ENCODE data around the gene SIRT2.

Gene SIRT2

DNA sequence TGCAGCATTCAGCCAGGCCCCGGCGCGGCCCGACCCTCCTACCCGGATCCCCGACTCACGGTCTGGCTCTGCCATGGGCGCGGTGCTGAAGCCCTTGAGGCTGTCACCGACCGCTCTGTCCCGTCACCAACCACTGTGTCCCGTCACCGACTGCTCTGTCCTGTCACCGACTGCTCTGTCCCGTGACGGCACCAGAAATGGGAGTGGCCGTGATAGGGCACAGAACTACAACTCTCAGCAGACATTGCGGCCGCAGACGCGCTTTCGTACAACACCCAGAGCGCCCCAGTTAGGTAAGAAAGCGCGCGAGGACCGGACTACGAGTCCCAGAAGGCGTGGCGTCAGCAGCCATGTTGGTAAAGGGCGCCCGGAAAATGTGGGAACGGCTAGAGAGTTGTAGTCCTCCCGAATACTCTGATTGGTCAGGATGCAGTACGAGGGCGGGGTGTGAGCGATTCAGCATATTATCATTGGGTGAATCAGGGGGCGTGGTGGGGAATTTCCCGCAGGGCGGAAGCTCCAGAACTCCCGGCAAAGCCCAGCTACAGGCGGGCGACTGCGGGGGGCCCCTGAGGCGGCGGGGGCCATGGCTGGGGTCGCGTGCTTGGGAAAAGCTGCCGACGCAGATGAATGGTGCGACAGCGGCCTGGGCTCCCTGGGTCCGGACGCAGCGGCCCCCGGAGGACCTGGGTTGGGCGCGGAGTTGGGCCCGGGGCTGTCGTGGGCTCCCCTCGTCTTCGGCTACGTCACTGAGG, at the start of gene SIRT2, which contains the start of gene NFKBIB (continued):
- TF ChIP-seq, protein P1, sequence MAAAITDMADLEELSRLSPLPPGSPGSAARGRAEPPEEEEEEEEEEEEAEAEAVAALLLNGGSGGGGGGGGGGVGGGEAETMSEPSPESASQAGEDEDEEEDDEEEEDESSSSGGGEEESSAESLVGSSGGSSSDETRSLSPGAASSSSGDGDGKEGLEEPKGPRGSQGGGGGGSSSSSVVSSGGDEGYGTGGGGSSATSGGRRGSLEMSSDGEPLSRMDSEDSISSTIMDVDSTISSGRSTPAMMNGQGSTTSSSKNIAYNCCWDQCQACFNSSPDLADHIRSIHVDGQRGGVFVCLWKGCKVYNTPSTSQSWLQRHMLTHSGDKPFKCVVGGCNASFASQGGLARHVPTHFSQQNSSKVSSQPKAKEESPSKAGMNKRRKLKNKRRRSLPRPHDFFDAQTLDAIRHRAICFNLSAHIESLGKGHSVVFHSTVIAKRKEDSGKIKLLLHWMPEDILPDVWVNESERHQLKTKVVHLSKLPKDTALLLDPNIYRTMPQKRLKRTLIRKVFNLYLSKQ (tag by site-specific recombination; IDR thresholded peaks at IDR 0.05; ENCODE audit: borderline replicate concordance): no peak; the same call in 1 of the 2 replicates
- TF ChIP-seq, protein P2, sequence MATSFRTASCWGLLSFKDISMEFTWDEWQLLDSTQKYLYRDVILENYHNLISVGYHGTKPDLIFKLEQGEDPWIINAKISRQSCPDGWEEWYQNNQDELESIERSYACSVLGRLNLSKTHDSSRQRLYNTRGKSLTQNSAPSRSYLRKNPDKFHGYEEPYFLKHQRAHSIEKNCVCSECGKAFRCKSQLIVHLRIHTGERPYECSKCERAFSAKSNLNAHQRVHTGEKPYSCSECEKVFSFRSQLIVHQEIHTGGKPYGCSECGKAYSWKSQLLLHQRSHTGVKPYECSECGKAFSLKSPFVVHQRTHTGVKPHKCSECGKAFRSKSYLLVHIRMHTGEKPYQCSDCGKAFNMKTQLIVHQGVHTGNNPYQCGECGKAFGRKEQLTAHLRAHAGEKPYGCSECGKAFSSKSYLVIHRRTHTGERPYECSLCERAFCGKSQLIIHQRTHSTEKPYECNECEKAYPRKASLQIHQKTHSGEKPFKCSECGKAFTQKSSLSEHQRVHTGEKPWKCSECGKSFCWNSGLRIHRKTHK (tag by site-specific recombination; IDR thresholded peaks at IDR 0.05): no peak
- TF ChIP-seq ZNF830 (tag by site-specific recombination; IDR thresholded peaks at IDR 0.05; ENCODE audit: low read depth) (no peak), ZNF600 (tag by site-specific recombination; IDR thresholded peaks at IDR 0.05) (peak; percentile 99), ZNF423 (tag by site-specific recombination; IDR thresholded peaks at IDR 0.05) (0 out of 2 replicates have a peak, but pooled peaks have one; percentile 54), RBAK (tag by site-specific recombination; IDR thresholded peaks at IDR 0.05) (no peak), ZNF624 (tag by site-specific recombination; IDR thresholded peaks at IDR 0.05) (no peak), ZNF701 (tag by site-specific recombination; IDR thresholded peaks at IDR 0.05) (no peak), ZNF202 (tag by site-specific recombination; IDR thresholded peaks at IDR 0.05; ENCODE audit: borderline replicate concordance) (no peak), KLF1 (tag by site-specific recombination; IDR thresholded peaks at IDR 0.05) (peak; percentile 94), ZNF514 (tag by site-specific recombination; IDR thresholded peaks at IDR 0.05) (no peak), ZNF138 (tag by site-specific recombination; IDR thresholded peaks at IDR 0.05; ENCODE audit: borderline replicate concordance) (no peak), IKZF3 (tag by site-specific recombination; IDR thresholded peaks at IDR 0.05) (peak; percentile 99), ZNF48 (tag by site-specific recombination; IDR thresholded peaks at IDR 0.05) (no peak), ZNF221 (tag by site-specific recombination; IDR thresholded peaks at IDR 0.05; ENCODE audit: borderline replicate concordance) (no peak; the same call in 1 of the 2 replicates), ZNF621 (tag by site-specific recombination; IDR thresholded peaks at IDR 0.05) (no peak), ZNF585B (tag by site-specific recombination; IDR thresholded peaks at IDR 0.05) (no peak), ZNF658 (tag by site-specific recombination; IDR thresholded peaks at IDR 0.05) (no peak), SALL2 (tag by site-specific recombination; IDR thresholded peaks at IDR 0.05; ENCODE audit: borderline replicate concordance) (no peak), ZNF560 (tag by site-specific recombination; IDR thresholded peaks at IDR 0.05; ENCODE audit: borderline replicate concordance) (no peak), ZNF155 (tag by site-specific recombination; IDR thresholded peaks at IDR 0.05) (no peak), ZNF549 (tag by site-specific recombination; IDR thresholded peaks at IDR 0.05) (no peak), SETDB1 (IDR thresholded peaks at IDR 0.05; ENCODE audit: insufficient read length, low read length) (no peak), OVOL3 (tag by site-specific recombination; IDR thresholded peaks at IDR 0.05) (peak; percentile 92)
- TF ChIP-seq, protein P3, sequence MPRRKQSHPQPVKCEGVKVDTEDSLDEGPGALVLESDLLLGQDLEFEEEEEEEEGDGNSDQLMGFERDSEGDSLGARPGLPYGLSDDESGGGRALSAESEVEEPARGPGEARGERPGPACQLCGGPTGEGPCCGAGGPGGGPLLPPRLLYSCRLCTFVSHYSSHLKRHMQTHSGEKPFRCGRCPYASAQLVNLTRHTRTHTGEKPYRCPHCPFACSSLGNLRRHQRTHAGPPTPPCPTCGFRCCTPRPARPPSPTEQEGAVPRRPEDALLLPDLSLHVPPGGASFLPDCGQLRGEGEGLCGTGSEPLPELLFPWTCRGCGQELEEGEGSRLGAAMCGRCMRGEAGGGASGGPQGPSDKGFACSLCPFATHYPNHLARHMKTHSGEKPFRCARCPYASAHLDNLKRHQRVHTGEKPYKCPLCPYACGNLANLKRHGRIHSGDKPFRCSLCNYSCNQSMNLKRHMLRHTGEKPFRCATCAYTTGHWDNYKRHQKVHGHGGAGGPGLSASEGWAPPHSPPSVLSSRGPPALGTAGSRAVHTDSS (tag by site-specific recombination; IDR thresholded peaks at IDR 0.05): no peak
- TF ChIP-seq, protein P4, sequence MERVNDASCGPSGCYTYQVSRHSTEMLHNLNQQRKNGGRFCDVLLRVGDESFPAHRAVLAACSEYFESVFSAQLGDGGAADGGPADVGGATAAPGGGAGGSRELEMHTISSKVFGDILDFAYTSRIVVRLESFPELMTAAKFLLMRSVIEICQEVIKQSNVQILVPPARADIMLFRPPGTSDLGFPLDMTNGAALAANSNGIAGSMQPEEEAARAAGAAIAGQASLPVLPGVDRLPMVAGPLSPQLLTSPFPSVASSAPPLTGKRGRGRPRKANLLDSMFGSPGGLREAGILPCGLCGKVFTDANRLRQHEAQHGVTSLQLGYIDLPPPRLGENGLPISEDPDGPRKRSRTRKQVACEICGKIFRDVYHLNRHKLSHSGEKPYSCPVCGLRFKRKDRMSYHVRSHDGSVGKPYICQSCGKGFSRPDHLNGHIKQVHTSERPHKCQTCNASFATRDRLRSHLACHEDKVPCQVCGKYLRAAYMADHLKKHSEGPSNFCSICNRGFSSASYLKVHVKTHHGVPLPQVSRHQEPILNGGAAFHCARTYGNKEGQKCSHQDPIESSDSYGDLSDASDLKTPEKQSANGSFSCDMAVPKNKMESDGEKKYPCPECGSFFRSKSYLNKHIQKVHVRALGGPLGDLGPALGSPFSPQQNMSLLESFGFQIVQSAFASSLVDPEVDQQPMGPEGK (tag by site-specific recombination; IDR thresholded peaks at IDR 0.05): peak; percentile 100
- TF ChIP-seq, protein P5, sequence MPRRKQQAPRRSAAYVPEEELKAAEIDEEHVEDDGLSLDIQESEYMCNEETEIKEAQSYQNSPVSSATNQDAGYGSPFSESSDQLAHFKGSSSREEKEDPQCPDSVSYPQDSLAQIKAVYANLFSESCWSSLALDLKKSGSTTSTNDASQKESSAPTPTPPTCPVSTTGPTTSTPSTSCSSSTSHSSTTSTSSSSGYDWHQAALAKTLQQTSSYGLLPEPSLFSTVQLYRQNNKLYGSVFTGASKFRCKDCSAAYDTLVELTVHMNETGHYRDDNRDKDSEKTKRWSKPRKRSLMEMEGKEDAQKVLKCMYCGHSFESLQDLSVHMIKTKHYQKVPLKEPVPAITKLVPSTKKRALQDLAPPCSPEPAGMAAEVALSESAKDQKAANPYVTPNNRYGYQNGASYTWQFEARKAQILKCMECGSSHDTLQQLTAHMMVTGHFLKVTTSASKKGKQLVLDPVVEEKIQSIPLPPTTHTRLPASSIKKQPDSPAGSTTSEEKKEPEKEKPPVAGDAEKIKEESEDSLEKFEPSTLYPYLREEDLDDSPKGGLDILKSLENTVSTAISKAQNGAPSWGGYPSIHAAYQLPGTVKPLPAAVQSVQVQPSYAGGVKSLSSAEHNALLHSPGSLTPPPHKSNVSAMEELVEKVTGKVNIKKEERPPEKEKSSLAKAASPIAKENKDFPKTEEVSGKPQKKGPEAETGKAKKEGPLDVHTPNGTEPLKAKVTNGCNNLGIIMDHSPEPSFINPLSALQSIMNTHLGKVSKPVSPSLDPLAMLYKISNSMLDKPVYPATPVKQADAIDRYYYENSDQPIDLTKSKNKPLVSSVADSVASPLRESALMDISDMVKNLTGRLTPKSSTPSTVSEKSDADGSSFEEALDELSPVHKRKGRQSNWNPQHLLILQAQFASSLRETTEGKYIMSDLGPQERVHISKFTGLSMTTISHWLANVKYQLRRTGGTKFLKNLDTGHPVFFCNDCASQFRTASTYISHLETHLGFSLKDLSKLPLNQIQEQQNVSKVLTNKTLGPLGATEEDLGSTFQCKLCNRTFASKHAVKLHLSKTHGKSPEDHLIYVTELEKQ (tag by site-specific recombination; IDR thresholded peaks at IDR 0.05; ENCODE audit: borderline replicate concordance): peak; percentile 93
- TF ChIP-seq, protein P6, sequence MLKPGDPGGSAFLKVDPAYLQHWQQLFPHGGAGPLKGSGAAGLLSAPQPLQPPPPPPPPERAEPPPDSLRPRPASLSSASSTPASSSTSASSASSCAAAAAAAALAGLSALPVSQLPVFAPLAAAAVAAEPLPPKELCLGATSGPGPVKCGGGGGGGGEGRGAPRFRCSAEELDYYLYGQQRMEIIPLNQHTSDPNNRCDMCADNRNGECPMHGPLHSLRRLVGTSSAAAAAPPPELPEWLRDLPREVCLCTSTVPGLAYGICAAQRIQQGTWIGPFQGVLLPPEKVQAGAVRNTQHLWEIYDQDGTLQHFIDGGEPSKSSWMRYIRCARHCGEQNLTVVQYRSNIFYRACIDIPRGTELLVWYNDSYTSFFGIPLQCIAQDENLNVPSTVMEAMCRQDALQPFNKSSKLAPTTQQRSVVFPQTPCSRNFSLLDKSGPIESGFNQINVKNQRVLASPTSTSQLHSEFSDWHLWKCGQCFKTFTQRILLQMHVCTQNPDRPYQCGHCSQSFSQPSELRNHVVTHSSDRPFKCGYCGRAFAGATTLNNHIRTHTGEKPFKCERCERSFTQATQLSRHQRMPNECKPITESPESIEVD (tag by site-specific recombination; IDR thresholded peaks at IDR 0.05): no peak
